HFFc6 (cell line): ENCODE results near the gene MARVELD1. TPM values are rescaled to one million over a fixed set of nuclear protein-coding genes. Genes with fewer than 3 reads are reported as not detected.

Experiments
- DNase-seq: peaks from one replicate; pipeline ENCODE4 v3.0.0-alpha.2; 2018
- H3K27ac Mint-ChIP-seq: 2 replicates; pipeline ENCODE4 v1.8.0; 2020; ENCODE audit warnings: mild to moderate bottlenecking, mixed read lengths
- H3K27me3 Mint-ChIP-seq: 2 replicates; pipeline ENCODE4 v1.8.0; 2021; ENCODE audit warnings: mild to moderate bottlenecking, moderate library complexity, mixed read lengths; ENCODE audit not compliant: insufficient read depth
- H3K36me3 Mint-ChIP-seq: 2 replicates; pipeline ENCODE4 v1.8.0; 2021; ENCODE audit warnings: low read depth, mixed read lengths
- H3K4me1 Mint-ChIP-seq: 2 replicates; pipeline ENCODE4 v1.8.0; 2020; ENCODE audit warnings: low read depth, mixed read lengths
- H3K4me3 Mint-ChIP-seq: 2 replicates; pipeline ENCODE4 v1.8.0; 2020; ENCODE audit warnings: mild to moderate bottlenecking, moderate library complexity, mixed read lengths
- H3K9me3 Mint-ChIP-seq: 2 replicates; pipeline ENCODE4 v1.8.0; 2020; ENCODE audit warnings: mild to moderate bottlenecking, mixed read lengths
- CTCF ChIP-seq: fragments of 200-600 bp; sonication (generic); IDR thresholded peaks from 2 replicates; pipeline ENCODE4 v1.5.0; 2021; ENCODE audit warnings: antibody characterized with exemption, mild to moderate bottlenecking
- total RNA-seq, 6 experiments: library from RNA; stranded (reverse); fragmentation: NEBNext Ultra II Directional; extraction: Animal tissue kit (Norgen Biotek cat#: 25700); gene quantifications; 2 replicates in 1 of 6; 3 replicates in 5 of 6; pipeline ENCODE4 v1.2.3, GENCODE V29; 2021

Gene MARVELD1
- total RNA-seq, 6 experiments from 2014 or later = 76.7 to 94.7 (median 80.9) TPM

GRCh38 chr10:97719602-97720001 is 6.1 kb downstream of the MARVELD1 start:
- Mint-ChIP-seq H3K4me1 (peaks cover 55% of the 10 kb centered on the region), H3K36me3 (peaks cover 42% of the 10 kb centered on the region), H3K4me3 (no peak overlapping the region), H3K27ac (no peak overlapping the region), H3K9me3 (no peaks in the 10 kb centered on the region), H3K27me3 (no peaks in the 10 kb centered on the region; the same call in none of the 2 replicates)
- DNase-seq = no peak
- no peak for TF ChIP-seq CTCF

GRCh38 chr10:97721871-97722780 is 8.6 kb downstream of the MARVELD1 start:
- H3K9me3 Mint-ChIP-seq = no peaks in the 10 kb centered on the region
- H3K27ac Mint-ChIP-seq = peak overlapping the region; percentile 45; the same call in 1 of the 2 replicates
- H3K4me3 Mint-ChIP-seq = no peak overlapping the region
- peaks cover 47% of the 10 kb centered on the region for H3K4me1 Mint-ChIP-seq
- no peaks in the 10 kb centered on the region; the same call in 1 of the 2 replicates for H3K27me3 Mint-ChIP-seq
- H3K36me3 Mint-ChIP-seq = peaks cover 26% of the 10 kb centered on the region
- TF ChIP-seq CTCF = no peak
- no peak for DNase-seq

- Mint-ChIP-seq H3K27me3 (no peaks in the 10 kb centered on the region; the same call in 1 of the 2 replicates), H3K27ac (no peak overlapping the region), H3K4me1 (peaks cover 39% of the 10 kb centered on the region), H3K4me3 (no peak overlapping the region), H3K36me3 (peaks cover 17% of the 10 kb centered on the region), H3K9me3 (no peaks in the 10 kb centered on the region)
- 0 out of 2 replicates have a peak, but pooled peaks have one; percentile 6 for TF ChIP-seq CTCF
- peak; percentile 34 for DNase-seq
Measured at GRCh38 chr10:97723001-97723400, 9.5 kb downstream of the MARVELD1 start.

GRCh38 chr10:97724341-97724941 is 10.9 kb downstream of the MARVELD1 start:
- Mint-ChIP-seq H3K27ac (peak overlapping the region; percentile 65; the same call in 1 of the 2 replicates), H3K27me3 (no peaks in the 10 kb centered on the region; the same call in 1 of the 2 replicates), H3K9me3 (no peaks in the 10 kb centered on the region), H3K36me3 (0 out of 2 replicates have a peak, but pooled peaks cover 6% of the 10 kb centered on the region), H3K4me1 (peaks cover 24% of the 10 kb centered on the region), H3K4me3 (no peak overlapping the region)
- no peak for TF ChIP-seq CTCF
- peak; percentile 59 for DNase-seq

GRCh38 chr10:97726636-97727178 is 13.2 kb downstream of the MARVELD1 start:
- peak; percentile 49 for DNase-seq
- peak overlapping the region; percentile 64 for H3K27ac Mint-ChIP-seq
- no peaks in the 10 kb centered on the region for H3K36me3 Mint-ChIP-seq
- H3K4me1 Mint-ChIP-seq = peaks cover 26% of the 10 kb centered on the region
- no peaks in the 10 kb centered on the region for H3K9me3 Mint-ChIP-seq
- peak overlapping the region; percentile 79 for H3K4me3 Mint-ChIP-seq
- peaks cover 1% of the 10 kb centered on the region for H3K27me3 Mint-ChIP-seq
- no peak for TF ChIP-seq CTCF
